Measurements from ENCODE around the gene FAM107B. TPM values are rescaled to one million over a fixed set of nuclear protein-coding genes. Genes with fewer than 3 reads are reported as not detected.

The FAM107B gene
- total RNA-seq, 1 experiment from 2014 or later: 41.3 TPM

- Mint-ChIP-seq H3K9me3 (ENCODE audit: unreplicated experiment) (no peaks in the 10 kb centered on the region), H3K36me3 (ENCODE audit: insufficient read depth, unreplicated experiment) (no peaks in the 10 kb centered on the region), H3K4me1 (ENCODE audit: insufficient read depth, unreplicated experiment) (peaks cover 12% of the 10 kb centered on the region), H3K27me3 (ENCODE audit: insufficient read depth, unreplicated experiment) (no peaks in the 10 kb centered on the region), H3K4me3 (ENCODE audit: unreplicated experiment) (no peak overlapping the region), H3K27ac (ENCODE audit: low read depth, unreplicated experiment) (no peak overlapping the region)
- no TSS peak for BruUV-seq (replicated peaks)
- intact Hi-C loops (cut with micrococcal nuclease): no loop called here
- ChIA-PET CTCF (no interaction called here), POLR2A (interaction anchor here (0.5 kb wide), 1 partner anchor 21 kb away, joined by 4 read pairs; no protein-coding TSS in a partner anchor)
- DNase-seq (ENCODE audit: unreplicated experiment): peak; percentile 22
- no peak for TF ChIP-seq CTCF (IDR thresholded peaks at IDR 0.05; ENCODE audit: unreplicated experiment)
These were observed 4.4 kb upstream of the FAM107B start for GRCh38 chr10:14779001-14779651.

- peaks cover 7% of the 10 kb centered on the region for H3K36me3 Mint-ChIP-seq (ENCODE audit: insufficient read depth, unreplicated experiment)
- H3K27ac Mint-ChIP-seq (ENCODE audit: low read depth, unreplicated experiment): no peak overlapping the region
- no peaks in the 10 kb centered on the region for H3K27me3 Mint-ChIP-seq (ENCODE audit: insufficient read depth, unreplicated experiment)
- H3K4me3 Mint-ChIP-seq (ENCODE audit: unreplicated experiment): no peak overlapping the region
- no peak for DNase-seq (ENCODE audit: unreplicated experiment)
- intact Hi-C loops (cut with micrococcal nuclease): no loop called here
- ChIA-PET POLR2A (no interaction called here), CTCF (no interaction called here)
- BruUV-seq (replicated peaks): no TSS peak
- peaks cover 6% of the 10 kb centered on the region for H3K4me1 Mint-ChIP-seq (ENCODE audit: insufficient read depth, unreplicated experiment)
- H3K9me3 Mint-ChIP-seq (ENCODE audit: unreplicated experiment): no peaks in the 10 kb centered on the region
- no peak for TF ChIP-seq CTCF (IDR thresholded peaks at IDR 0.05; ENCODE audit: unreplicated experiment)
These were observed 1.8 kb upstream of the FAM107B start for GRCh38 chr10:14776546-14776945.

GRCh38 chr10:14775656-14776055 lies 959 bp upstream of the FAM107B start:
- peaks cover 7% of the 10 kb centered on the region for H3K36me3 Mint-ChIP-seq (ENCODE audit: insufficient read depth, unreplicated experiment)
- H3K9me3 Mint-ChIP-seq (ENCODE audit: unreplicated experiment): no peaks in the 10 kb centered on the region
- H3K4me1 Mint-ChIP-seq (ENCODE audit: insufficient read depth, unreplicated experiment): peaks cover 6% of the 10 kb centered on the region
- H3K4me3 Mint-ChIP-seq (ENCODE audit: unreplicated experiment): no peak overlapping the region
- CTCF ChIA-PET: no interaction called here
- POLR2A ChIA-PET: no interaction called here
- intact Hi-C loops (cut with micrococcal nuclease): no loop called here
- no peaks in the 10 kb centered on the region for H3K27me3 Mint-ChIP-seq (ENCODE audit: insufficient read depth, unreplicated experiment)
- TF ChIP-seq CTCF (IDR thresholded peaks at IDR 0.05; ENCODE audit: unreplicated experiment): no peak
- no peak for DNase-seq (ENCODE audit: unreplicated experiment)
- no TSS peak for BruUV-seq (replicated peaks)
- no peak overlapping the region for H3K27ac Mint-ChIP-seq (ENCODE audit: low read depth, unreplicated experiment)

GRCh38 chr10:14774214-14774580 lies 500 bp downstream of the FAM107B start:
- no peak overlapping the region for H3K4me3 Mint-ChIP-seq (ENCODE audit: unreplicated experiment)
- ChIA-PET CTCF (no interaction called here), POLR2A (interaction anchor here (0.6 kb wide), 1 partner anchor 136 kb away, joined by 3 read pairs; no protein-coding TSS in a partner anchor)
- TF ChIP-seq CTCF (IDR thresholded peaks at IDR 0.05; ENCODE audit: unreplicated experiment): no peak
- no peaks in the 10 kb centered on the region for H3K27me3 Mint-ChIP-seq (ENCODE audit: insufficient read depth, unreplicated experiment)
- no peak overlapping the region for H3K27ac Mint-ChIP-seq (ENCODE audit: low read depth, unreplicated experiment)
- H3K36me3 Mint-ChIP-seq (ENCODE audit: insufficient read depth, unreplicated experiment): peaks cover 7% of the 10 kb centered on the region
- peaks cover 6% of the 10 kb centered on the region for H3K4me1 Mint-ChIP-seq (ENCODE audit: insufficient read depth, unreplicated experiment)
- no peak for DNase-seq (ENCODE audit: unreplicated experiment)
- H3K9me3 Mint-ChIP-seq (ENCODE audit: unreplicated experiment): no peaks in the 10 kb centered on the region
- no TSS peak for BruUV-seq (replicated peaks)
- intact Hi-C loops (cut with micrococcal nuclease): no loop called here
